Measurements from ENCODE around the gene STK17B.

Gene STK17B

GRCh38 chr2:196155575-196155974 is 15.8 kb downstream of the STK17B start:
- DNase-seq (ENCODE audit: low read depth in 2 of 2), result no peak

GRCh38 chr2:196153480-196153879 is 17.9 kb downstream of the STK17B start:
- DNase-seq (ENCODE audit: low read depth in 2 of 2), result no peak

GRCh38 chr2:196149948-196150347 is 21.4 kb downstream of the STK17B start:
- no peak for DNase-seq (ENCODE audit: low read depth in 2 of 2)

- no peak for DNase-seq (ENCODE audit: low read depth in 2 of 2)
Observed at GRCh38 chr2:196148736-196149135, 22.6 kb downstream of the STK17B start.

- DNase-seq (ENCODE audit: low read depth in 2 of 2), result no peak
Observed at GRCh38 chr2:196145256-196145655, 26.1 kb downstream of the STK17B start.

DNA sequence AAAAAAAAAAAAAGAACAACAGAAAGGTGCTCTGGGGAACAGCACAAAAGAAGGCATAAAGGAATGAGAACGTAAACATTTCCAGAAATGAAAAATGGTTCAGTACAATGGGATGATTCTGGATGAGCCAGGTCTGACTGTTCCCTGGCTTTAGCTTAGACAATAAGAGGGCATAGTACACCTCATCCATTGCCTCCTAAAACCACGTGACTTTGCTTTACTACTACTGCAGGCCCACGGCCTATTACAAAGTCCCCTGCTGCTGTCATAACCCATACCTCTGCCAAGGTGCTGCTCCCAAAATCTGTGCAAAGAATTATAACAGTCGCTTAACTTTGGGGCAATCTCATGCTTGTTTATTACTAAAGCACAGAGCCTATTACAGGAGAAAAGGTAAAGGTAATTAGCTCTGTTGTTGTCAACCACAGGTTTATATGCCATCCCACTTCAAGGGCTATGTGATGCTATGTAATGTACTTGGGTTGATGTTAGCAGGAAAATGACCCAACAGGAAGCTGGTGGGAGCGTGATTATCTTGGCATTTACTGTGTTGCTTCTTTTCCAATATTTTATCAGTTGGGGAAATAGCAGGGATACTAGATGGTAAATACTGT is 26.8 kb downstream of the STK17B start:
- DNase-seq (ENCODE audit: low read depth in 2 of 2), result no peak

DNA sequence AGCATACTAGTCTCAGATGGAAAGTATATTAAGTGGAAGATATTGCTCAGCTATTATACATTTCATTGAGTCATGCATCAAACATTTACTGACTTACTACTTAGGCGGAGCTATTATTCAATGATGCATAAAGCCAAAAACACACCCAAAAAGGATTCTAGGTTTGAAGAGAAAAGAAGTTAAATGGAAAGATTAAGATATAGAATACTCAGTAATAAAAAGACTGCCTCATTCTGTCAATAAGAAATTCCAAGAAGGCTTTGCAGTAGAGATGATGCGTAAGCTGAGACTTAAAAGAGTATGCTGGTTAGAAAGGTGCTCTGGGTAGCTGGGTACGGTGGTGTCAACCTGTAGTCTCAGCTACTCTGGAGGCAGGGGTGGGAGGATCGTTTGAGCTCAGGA is 27.6 kb downstream of the STK17B start:
- DNase-seq (ENCODE audit: low read depth in 2 of 2), result no peak

DNA sequence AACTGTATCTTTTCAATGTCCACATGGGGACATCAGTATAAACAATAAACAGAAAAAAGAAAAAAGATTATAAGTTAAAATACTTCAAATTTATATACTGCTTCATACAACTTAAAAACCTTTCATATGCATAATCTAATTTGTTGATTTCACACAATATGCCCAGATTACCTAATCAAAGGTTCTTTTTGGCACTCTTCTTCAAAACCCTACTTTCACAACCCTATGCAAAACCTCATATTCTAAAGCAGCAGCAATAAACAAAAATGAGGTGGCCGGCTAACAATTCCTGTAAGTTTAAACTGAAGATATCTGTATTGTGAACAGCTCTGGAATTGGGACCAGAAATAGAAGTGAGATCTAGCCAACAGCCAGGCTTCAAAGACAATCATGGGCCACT is 28.6 kb downstream of the STK17B start:
- no peak for DNase-seq (ENCODE audit: low read depth in 2 of 2)

- DNase-seq (ENCODE audit: low read depth in 2 of 2), result no peak
Observed at GRCh38 chr2:196140213-196140612, 31.2 kb downstream of the STK17B start.

- DNase-seq (ENCODE audit: low read depth in 2 of 2), result no peak
Observed at GRCh38 chr2:196137271-196137670, 34.1 kb downstream of the STK17B start.

- DNase-seq (ENCODE audit: low read depth in 2 of 2), result no peak
Observed at GRCh38 chr2:196136151-196136550, 35.2 kb downstream of the STK17B start.

- no peak for DNase-seq (ENCODE audit: low read depth in 2 of 2)
Observed at GRCh38 chr2:196131949-196132925, 39.1 kb downstream of the STK17B start.

DNA sequence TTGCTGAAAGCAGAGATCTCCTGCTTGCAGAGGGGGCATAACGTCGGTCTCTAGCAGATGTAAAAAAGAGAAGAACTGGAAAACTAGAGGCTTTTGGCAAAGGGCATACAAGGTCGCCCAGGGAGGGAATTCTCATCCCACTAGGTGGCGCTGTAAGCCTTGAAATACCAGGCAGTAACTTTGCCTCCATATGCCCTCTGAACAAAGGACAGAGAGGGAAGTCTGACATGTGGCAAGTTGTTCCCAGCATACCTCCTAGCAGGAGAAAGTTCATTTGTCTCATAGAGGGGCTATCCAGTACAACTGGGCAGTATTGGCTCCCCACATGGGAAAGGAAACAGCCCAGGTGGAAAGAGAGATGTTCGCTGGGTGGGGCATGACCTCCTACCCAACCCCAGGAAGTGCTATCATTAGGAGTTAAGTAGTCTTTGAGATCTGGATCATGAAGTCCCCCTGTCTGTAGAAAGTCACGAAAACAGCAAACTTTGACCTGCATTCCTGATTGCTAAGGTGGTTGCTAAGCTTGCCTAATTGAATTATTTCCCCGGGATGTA is 39.9 kb downstream of the STK17B start:
- DNase-seq (ENCODE audit: low read depth in 2 of 2), result peak; percentile 29 to 32

DNA sequence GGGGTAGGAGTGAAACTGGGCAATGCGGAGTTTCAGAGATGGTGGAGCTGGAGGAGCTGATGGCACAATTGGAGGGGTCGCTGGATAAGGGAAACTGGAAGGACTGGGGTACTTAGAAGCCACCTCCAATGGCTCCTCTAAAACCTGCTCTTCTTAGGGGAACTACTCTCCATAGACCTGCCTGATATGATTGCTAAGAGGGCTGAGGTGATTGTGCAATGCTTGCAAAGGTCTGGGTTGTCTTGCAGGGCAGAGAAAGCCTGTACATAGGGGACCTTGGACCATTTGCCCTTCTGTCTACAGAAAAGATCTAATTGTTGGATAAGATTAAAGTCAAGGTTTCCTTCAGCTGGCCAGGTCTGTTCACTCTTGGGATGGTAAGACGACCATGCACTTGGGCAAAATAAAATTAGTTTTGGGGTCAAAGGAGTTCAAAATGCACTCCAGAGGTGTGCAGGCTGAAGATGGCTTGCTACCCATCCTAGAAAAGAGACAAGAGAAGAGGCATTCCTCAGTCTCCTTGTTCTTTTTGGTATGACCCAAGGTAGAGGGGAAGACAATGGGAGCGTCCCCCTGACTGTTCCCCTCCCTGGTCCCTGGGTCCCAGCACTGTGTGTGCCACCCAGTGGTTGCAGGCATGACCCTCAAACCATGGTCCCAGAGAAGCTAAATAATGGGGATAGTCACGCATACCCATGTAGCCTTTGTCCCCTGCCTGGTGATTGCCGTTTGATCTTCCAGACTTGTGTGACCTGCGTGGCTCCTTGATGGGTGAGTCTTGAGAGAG is 41.1 kb downstream of the STK17B start:
- DNase-seq (ENCODE audit: low read depth in 2 of 2), result no peak

GRCh38 chr2:196128749-196129148 is 42.6 kb downstream of the STK17B start:
- no peak for DNase-seq (ENCODE audit: low read depth in 2 of 2)

- no peak for DNase-seq (ENCODE audit: low read depth in 2 of 2)
Observed at GRCh38 chr2:196125596-196125995, 45.8 kb downstream of the STK17B start.

DNA sequence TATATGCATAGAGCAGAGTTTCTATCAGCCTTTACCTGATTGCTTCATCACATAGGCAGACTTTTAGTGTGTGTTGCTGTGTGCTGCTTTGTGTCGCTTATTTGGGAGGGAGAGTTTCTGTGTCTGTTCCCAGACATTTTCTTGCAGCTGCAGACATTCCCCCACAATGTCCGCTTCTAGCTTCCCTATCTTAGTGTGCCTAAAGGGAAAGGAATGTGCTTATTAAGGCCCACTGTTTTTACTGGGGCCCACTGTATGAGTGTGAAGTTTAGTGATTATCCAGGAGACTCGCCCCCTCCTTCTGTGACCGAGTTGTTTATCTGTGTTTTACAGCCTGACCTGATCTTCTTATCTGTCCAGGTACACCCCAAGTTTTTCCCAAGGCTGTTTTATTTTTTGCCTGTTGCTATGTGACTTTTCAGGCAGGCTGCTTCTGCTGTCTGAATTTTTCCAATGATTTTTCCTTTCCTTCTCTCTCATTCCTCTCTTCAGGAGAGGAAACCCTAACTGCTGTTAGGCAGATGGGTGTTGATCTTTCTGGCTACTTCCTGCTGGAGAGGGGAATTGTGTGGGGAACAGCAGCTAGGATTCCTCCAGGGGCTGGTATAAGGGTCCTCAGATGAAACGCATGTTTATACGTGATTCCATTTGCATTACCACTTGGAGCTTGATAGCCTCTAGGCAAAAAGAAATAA is 47.6 kb downstream of the STK17B start:
- DNase-seq (ENCODE audit: low read depth in 2 of 2), result no peak

- no peak for DNase-seq (ENCODE audit: low read depth in 2 of 2)
Observed at GRCh38 chr2:196119926-196120325, 51.5 kb downstream of the STK17B start.

DNA sequence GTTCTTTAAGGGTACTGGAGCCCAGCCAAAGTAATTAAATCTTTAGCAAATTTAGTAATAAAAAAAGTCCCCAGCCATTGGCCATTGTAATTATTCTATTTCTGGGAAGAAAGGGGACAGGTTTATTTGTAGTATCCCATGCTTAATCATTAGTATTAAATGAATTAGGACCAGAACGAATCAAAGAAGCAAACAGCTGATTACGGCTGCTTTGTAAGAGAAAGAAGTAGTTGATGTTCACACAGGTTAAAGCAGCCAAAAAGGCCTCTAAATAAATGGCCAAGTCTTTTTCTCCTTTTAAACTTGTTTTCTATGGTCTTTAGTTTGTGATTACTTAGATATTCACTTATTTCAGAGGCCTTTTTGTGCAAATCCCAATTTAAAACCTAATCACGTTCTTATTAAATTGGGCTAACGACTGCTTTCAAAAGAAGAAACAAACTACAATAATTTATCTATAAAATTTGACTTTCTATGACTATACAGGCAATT is 54.1 kb downstream of the STK17B start:
- DNase-seq (ENCODE audit: low read depth in 2 of 2), result no peak

DNA sequence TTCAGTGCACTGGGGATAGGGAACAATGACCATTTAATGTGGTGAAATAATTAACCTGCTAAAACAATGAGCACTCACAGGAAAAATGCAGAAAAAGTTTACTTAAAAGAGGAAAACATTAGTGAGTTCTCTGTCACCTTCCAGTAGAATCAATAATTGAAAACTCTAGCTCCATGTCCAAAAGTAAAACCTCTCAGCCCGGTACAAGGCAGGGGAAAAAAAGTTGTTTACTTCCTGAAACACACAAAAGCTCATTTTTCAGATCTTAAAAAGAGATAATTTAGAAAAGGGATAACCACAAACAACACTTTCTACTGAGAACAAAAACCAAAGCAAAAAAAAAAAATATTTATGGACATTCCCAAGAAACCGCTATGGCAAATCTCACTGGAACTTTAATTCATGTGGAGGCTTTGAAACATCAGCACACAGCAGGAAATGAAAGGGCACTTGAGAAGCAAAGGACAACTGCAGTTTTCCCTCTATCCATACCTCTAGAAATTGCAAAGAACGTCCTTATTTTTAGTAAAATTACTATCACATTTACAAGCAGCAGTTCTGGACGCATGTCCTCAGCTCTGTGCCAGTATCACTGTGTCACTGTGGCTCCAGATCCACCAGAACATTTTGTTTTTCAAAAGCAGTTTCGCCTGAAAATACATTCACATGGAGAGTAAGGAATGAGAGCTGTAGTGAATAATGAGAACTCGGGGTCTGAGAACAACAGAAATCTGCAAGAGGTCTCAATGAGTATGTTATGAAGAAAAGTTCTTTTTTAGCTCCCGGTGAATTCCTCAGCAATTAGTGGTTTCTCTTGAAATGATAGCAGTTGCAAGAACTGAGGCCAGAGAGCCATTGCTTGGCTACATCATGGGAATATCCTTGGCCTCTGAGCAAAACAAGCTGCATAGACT is 58.1 kb downstream of the STK17B start:
- DNase-seq (ENCODE audit: low read depth in 2 of 2), result no peak

All from stimulated activated CD4-positive, alpha-beta T cell treated with anti-CD3 and anti-CD28 coated beads, Interleukin-1b, Interleukin-23, amount 100 ng/mL, for 1 hour (primary cell).